Amniotic stem cell (primary cell): ENCODE measurements around the gene RAB11B.
"Not testable (repeated sequence)": the region's sequence is repeated elsewhere in the genome, so short reads cannot be mapped to it uniquely, and the experiment has no call there.

Source experiments
- DNase-seq: peaks from one replicate; lab custom pipeline; 2025; lab: John Stamatoyannopoulos, UW

Gene RAB11B

DNA sequence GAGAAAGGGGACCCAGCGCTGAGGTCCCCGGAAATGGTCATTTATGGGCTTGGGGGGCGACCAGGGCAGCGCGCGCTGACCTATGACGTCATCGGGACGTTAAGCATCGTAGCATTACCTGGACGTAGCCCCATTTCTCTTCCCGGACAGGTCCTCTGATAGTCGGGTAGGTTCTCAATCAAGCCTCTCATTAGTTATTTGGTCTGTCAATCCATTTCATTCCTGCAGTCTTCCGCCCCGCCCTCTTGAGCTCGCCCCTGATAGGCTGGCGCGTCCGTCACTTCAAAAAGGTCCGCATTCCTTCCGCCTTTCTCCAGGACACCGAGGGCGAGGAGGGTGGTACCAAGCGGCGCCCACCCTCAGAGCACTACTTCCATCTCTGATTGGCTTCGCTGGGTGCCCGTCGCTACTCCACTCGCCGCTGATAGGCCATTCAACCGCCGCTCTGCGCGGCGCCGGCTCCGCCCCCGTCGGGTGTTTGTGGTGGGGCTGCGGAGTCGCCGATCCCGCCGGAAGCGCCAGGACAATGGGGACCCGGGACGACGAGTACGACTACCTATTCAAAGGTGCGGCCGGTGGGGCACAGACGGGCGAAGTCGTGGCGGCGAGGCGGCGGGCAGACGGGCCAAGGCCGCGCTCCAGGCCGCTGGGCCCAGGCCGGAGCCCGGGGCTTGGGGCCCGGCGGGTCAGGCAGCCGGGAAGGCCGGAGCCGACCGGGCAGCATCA, at the start of gene RAB11B:
RAB11B (plus strand) TSS at position 470 of the 726 bp plus-strand sequence; CDS start at position 527, 57 bp downstream.
- peak; percentile 99 for DNase-seq

DNA sequence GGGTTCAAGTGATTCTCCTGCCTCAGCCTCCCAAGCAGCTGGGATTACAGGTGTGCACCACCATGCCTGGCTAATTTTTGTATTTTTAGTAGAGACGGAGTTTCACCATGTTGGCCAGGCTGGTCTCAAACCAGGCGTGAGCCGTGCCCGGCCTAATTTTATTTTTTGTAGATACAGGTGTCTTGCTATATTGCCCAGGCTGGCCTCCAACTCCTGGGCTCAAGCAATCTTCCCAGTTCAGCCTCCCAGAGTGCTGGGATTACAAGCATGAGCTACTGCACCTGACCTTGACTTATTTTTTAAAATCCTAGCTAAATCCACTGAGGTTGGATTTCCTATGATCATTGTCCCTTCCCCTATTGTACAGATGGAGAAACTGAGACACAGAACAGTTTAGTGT, 48.7 kb upstream of the RAB11B start:
- DNase-seq = not testable (repeated sequence)

DNA sequence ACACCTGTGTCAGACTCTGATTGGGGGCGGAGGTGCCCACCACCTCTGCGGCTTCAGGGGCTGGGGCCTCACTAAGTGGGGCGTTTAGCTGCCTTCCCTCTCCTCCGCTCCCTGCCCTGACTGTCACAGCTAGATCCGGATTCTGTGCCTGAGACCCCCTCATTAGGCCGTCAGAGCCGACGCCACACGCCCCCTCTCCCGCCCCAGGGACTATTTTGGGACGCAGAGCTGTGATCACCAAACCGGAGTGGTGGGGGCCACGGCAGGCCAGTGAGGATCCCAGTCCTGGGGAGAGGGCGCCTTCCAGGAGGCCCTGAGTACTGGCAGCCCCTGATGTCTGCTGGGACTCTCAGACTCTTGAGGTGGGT, 47.9 kb upstream of the RAB11B start:
- no peak for DNase-seq

DNA sequence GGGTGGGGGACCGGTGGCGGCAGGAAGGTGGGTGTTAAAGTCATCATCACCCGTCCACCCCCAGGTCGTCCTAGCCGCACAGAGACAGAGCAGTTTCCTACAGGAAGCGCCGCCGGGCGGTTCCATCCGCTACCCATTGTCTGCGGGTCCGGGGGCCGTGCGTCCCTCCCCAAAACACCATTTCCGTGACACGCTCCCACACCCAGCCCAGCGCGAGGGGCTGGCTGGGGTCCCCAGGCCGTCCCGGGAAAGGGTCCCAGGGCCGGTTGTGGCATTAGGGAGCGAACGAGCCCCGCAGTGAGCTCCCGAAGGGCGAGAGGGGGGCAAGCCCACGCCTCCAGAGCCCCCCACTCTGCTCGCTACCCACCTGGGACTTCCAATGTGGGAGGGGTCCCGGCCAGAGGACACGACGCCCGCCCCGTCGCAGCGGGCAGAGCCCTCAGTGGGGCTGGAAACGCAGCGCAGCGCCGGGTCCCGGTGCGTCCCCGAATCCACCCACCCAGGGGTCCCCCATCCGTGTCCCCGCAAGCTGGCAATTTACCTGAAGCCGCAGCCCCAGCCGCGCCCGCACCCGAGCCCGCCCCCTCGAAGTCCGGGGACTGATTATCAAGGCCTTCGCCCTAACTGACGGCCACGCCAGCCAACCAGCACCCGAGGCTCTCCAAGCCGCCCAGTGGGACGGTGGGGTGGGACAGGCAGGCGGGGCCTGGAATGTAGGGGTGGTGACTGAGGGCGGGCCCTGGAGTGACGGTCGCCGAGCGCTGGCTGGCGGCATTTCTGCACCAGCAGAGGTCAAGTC, 47.3 kb upstream of the RAB11B start, which contains the start of gene KANK3:
KANK3 (minus strand) TSS at position 579 of the 799 bp plus-strand sequence. CDS start 5,434 bp downstream, outside the sequence.
- DNase-seq = peak; percentile 73

DNA sequence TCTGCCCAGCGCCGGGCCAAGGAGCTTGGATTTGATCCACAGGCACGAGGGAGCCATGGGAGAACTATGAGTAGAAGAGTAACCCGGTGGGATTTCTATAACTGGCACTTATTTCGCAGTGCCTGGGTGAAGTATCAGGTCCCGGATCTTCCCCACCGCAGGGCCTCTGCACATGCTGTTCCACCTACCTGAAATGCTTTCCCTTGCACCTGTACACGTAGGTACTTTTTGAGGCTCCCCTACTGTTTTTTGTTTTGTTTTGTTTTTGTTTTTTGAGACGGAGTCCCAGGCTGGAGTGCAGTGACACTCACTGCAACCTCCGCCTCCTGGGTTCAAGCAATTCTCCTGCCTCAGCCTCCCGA, 46.7 kb upstream of the RAB11B start:
- no peak for DNase-seq

DNA sequence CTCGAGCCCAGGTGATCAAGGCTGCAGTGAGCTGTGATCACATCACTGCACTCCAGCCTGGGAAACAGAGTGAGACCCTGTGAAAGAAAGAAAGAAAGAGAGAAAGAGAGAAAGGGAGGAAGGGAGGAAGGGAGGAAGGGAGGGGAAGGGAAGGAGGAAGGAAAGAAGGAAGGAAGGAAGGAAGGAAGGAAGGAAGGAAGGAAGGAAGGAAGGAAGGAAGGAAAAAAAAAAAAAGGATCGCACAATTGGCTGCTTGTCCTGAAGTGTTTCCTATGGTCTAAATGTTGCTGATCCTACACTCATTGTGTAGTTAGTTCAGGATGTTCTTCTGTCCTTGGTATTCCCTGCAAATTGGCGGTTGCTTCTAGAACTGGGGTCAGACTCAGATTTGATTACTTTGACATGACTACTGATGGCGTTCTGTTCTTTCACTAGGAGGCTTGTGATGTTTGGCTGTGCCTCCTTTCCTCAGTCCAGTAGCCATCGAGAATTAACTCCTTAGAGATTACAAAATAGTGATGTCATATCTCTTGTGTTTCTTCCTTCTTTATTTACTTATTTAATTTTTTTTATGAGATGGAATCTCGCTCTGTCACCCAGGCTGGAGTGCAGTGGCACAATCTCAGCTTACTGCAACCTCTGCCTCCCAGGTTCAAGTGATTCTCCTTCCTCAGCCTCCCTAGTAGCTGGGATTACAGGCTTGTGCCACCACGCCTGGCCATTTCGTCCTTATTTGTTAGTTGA, 40.4 kb upstream of the RAB11B start:
- not testable (repeated sequence) for DNase-seq

DNA sequence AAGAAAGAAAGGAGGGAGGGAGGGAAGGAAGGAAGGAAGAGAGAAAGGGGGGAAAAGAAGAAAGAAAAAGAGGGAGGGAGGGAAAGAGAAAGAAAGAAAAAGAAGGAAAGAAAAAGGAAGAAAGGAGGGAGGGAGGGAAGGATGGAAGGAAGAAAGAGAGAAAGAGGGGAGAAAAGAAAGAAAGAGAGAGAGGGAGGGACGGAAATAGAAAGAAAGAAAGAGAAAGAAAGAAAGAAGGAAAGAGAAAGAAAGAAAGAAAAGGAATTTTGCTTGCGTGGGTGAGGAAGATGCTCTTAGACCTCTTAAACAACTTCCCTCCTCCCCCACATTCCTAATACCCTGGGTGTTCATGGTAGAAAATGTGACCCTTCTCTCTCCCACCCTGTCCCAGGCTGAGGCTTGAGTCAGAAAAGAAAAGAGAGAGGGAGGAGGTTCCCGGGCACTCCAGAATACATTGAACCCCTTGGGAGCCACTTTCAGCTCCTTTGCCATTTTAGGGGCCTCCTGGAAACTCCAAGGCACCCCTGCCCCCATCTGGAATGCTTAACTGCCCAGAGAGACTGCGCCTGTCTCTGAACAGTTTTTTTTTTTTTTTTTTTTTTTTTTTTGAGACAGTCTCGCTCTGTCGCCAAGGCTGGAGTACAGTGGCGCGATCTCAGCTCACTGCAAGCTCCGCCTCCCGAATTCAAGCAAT, 37.9 kb upstream of the RAB11B start:
- no peak for DNase-seq

DNA sequence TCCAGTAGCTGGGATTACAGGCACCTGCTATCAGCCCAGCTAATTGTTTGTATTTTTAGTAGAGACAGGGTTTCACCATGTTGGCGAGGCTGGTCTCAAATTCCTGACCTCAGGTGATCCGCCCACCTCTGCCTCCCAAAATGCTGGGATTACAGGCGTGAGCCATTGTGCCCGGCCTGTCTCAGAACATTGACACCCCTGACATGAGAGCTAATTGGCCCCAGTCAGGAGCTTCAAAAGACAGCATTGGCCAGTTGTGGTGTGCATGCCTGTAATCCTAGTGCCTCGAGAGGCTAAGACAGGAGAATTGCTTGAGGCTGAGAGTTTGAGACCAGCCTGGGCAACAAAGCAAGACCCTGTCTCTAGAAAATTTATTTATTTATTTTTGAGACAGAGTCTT, 37.3 kb upstream of the RAB11B start:
- not testable (repeated sequence) for DNase-seq

DNA sequence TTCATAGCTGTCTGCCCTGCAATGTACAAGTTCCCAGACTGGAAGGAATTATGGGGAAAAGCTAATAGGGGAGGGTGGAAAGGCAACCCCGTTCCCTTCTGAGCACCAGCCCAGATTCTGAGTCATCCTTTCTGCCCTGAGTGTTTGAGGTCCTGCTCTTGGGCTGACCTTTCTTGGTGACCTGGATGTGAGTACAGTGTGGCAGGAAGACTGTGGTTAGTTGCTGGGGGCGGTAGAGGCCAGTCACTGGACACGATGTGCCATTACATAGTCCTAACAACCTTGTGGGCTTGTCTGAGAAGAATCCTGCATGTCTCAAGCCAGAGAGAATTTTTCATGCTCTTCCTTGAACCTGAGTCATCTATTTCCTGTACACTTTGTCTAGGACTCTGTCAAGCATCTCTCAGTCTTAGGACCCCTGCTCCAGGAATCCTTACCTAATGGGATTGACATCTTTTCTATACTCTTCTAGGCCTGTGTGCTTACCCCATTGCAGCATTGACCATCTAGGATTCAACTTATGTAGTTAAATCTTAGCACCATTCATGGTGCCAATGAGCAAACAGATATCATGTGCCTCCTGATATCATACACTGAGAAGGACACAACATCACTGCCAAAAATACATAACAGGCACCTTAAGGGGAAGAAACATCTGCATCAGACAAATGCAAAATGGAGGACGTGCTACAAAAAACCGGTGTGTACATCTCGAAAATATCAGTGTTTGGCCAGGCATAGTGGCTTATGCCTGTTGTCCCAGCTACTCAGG, 34.3 kb upstream of the RAB11B start:
- no peak for DNase-seq

DNA sequence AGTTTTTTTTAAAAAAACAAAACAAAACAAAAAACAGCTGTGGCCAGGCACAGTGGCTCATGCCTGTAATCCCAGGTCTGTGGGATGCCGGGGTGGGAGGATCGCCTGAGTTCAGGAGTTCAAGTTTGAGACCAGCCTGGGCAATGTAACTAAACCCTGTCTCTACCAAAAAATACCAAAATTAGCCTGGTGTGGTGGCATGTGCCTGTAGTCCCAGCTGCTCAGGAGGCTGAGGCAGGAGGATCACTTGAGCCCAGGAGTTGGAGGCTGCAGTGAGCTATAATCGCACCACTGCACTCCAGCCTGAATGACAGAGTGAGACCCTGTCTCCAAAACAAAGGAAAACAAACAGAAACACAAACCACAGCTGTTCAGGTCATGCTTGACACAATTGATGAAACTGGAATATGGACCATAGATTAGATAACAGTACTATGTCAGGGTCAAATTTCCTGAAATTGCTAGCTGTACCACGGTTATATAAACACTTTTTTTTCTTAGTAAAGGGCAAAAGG, 33.1 kb upstream of the RAB11B start:
- no peak for DNase-seq

DNA sequence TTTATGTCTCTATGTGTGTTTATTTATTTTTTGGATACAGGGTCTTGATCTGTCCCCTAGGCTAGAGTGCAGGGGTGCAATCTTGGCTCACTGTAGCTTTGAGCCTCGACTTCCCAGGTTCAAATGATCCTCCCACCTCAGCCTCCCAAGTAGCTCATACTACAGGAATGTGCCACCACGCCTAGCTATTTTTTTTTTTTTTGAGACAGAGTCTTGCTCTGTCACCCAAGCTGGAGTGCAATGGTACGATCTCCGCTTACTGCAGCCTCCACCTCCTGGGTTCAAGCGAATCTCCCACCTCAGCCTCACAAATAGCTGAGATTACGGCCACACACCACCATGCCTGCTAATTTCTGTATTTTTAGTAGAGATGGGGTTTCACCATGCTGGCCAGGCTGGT, 31.2 kb upstream of the RAB11B start:
- no peak for DNase-seq

DNA sequence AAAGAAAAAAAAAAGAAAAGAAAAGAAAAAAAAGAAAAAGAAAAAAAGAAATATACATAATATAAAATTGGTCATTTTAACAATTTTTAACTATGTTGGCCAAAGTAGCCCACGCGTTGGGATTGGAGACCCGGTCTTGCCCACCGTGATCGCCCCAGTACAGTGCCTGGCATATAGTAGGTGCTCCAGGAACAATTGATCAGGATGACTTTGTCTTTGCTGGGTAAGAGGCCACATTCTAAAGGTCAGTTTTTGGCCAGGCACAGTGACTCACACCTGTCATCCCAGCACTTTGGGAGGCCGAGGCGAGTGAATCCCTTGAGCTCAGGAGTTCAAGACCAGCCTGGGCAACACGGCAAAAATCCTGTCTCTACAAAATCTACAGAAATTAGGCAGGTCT, 30.0 kb upstream of the RAB11B start:
- no peak for DNase-seq

DNA sequence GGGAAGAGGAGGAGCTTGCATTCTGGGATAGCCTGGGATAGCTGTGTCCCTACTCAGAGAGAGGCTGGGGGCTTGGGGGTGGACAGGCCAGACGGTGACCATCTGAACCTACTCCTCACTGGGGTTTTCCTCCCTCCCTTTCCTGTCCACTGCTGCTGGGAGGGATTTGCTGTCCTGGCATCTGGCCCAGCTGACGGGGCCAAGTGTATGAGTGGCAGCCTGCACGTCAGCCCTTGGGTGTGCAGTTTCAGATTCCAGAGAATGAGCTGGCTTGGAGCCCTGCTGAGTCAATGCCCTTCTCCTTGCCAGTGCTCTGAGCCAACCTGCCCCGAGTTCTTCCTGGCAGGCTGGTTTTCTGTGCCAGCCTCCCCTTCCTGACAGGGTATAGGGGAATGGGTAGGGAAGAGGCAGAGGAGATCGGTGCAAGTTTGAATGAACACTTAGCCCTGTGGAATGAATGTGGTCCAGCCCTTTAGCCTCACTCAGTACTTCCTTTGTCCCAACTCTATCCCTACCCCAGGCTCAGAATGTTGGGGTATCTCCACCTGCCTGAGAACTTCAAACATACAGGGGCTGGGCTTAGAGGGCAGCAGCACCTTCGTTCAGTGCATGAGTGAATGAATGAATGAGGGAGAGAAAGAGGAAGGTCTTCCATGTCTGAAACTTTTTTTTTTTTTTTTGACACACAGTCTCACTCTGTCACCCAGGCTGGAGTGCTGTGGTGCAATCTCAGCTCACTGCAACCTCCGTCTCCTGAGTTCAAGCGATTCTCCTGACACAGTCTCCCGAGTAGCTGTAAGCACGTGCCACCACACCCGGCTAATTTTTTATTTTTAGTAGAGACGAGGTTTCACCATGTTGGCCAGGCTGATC, 28.0 kb upstream of the RAB11B start:
- DNase-seq = peak; percentile 95

DNA sequence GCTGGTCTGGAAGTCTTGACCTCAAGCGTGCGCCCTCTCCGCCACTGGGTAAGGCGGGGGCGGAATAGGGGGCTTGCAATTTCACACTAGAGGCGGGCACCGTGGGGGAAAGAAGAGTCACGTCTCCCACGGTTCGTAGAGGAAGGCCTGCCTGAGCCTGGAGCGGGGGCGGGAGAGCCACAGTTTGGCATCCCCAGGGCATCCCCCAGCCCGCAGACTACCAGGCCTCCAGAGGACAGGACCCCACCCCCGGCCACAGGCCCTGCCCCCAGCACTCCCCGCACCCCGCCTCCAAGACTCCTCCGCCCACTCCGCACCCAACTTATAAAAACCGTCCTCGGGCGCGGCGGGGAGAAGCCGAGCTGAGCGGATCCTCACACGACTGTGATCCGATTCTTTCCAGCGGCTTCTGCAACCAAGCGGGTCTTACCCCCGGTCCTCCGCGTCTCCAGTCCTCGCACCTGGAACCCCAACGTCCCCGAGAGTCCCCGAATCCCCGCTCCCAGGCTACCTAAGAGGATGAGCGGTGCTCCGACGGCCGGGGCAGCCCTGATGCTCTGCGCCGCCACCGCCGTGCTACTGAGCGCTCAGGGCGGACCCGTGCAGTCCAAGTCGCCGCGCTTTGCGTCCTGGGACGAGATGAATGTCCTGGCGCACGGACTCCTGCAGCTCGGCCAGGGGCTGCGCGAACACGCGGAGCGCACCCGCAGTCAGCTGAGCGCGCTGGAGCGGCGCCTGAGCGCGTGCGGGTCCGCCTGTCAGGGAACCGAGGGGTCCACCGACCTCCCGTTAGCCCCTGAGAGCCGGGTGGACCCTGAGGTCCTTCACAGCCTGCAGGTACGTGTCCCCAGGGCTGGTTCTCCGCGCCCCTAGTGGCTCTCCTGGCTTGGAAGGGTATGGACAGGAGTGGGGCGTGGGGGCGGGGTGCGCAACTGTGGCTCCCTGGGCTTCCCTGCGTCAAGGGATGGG, 26.1 kb upstream of the RAB11B start, which contains the start of gene ANGPTL4:
ANGPTL4 (plus strand) TSS at position 353 of the 969 bp plus-strand sequence; CDS start at position 520, 167 bp downstream.
- no peak for DNase-seq

DNA sequence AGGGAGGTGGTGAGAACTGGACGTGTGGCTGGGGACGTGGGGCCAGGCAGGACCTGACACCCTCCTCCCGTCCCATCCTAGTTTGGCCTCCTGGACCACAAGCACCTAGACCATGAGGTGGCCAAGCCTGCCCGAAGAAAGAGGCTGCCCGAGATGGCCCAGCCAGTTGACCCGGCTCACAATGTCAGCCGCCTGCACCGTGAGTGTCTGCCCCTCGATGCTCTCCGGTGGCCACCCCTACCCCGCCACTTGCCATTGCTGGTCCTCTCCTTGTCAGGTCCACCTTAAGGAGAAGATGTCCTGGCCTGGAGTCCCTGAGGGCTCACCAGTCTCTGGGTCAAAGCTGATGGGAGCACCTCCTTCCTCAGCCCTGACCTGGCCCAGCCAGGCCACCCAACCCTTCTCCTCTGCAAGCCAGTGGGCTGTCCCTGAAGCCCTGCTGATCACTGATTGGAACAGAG, 24.0 kb upstream of the RAB11B start:
- DNase-seq = no peak

DNA sequence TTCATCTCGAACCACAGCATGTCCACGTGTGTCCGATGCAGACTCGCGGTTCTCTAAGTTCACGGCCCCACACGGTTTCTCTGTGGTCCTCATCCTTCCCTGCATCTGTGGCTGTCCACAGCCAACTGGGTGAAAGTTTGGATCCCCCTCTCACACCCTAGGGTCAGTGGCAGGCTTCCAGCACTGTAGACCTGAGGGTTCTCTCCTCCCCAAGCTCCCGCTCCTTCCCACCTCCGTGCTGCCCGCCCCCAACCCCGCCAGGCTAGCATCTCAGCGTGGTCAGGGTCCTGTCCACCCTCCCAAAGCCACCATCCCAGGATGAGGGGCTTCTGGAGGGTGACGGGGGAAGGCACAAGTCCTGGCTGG, 23.2 kb upstream of the RAB11B start:
- no peak for DNase-seq

DNA sequence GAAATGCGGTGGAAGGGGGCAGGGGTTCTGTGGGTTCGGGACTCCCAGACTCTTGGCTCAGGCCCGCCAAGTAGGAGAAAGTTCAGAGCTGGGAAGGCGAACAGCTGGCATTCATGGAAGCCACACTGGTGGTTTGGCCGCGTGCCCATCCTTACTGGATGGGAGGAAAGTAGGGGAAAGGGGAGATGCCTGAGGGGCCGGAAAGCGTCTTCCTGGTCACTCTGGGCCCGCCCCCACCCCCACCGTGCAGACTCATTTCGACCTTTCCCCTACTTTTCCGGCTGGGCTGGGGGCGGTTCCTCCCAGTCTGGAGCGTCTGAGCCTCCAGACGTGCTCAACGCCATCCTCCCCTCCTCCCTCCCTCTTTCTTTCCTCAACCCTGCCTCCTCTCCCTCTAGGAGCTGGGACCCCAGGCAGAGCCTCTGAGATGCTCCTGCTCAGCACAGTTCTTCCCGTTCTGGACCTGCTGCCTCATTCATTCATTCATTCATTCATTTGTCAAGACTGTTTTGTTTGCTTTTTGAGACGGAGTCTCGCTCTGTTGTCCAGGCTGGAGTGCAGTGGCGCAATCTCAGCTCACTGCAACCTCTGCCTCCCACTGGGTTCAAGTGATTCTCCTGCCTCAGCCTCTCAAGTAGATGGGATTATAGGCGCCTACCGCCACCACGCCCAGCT, 22.7 kb upstream of the RAB11B start:
- peak; percentile 86 for DNase-seq
